ENCODE measurements around the gene HOXA9.

DNA sequence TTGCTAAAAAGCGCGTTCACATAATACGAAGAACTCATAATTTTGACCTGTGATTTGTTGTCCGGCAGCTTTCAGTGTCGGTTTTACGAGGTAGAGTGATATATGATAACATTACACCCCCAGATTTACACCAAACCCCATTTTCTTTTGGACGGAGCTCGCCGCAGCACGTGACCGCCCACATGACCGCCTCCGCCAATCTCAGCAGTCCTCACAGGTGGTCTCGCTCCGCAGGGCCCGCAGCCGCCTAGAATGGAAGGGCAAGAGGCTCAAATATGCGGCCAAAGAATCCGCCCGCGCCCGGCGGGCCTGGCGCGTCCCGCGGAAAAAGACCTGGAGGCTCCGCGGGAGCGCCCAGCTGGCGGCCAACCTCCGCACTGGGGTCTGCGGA is 8.8 kb downstream of the HOXA9 start, which contains the start of gene HOXA7:
- TF ChIP-seq POLR2A (IDR thresholded peaks at IDR 0.05) (no peak), EP300 (IDR thresholded peaks at IDR 0.05) (no peak), POLR2AphosphoS5 (IDR thresholded peaks at IDR 0.05) (no peak)
- TF ChIP-seq, protein P1, sequence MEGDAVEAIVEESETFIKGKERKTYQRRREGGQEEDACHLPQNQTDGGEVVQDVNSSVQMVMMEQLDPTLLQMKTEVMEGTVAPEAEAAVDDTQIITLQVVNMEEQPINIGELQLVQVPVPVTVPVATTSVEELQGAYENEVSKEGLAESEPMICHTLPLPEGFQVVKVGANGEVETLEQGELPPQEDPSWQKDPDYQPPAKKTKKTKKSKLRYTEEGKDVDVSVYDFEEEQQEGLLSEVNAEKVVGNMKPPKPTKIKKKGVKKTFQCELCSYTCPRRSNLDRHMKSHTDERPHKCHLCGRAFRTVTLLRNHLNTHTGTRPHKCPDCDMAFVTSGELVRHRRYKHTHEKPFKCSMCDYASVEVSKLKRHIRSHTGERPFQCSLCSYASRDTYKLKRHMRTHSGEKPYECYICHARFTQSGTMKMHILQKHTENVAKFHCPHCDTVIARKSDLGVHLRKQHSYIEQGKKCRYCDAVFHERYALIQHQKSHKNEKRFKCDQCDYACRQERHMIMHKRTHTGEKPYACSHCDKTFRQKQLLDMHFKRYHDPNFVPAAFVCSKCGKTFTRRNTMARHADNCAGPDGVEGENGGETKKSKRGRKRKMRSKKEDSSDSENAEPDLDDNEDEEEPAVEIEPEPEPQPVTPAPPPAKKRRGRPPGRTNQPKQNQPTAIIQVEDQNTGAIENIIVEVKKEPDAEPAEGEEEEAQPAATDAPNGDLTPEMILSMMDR (IDR thresholded peaks at IDR 0.05): no peak

Data from stomach (tissue), 4 donors.